Kidney (tissue), 14 donors: Measurements from ENCODE around the gene NEK1. TPM values are rescaled to one million over a fixed set of nuclear protein-coding genes. Genes with fewer than 3 reads are reported as not detected.
"Not testable (repeated sequence)": the region's sequence is repeated elsewhere in the genome, so short reads cannot be mapped to it uniquely, and the experiment has no call there.

ENCODE experiments used
- DNase-seq, 5 donors: peaks; one replicate each; pipeline ENCODE4 v3.0.0-alpha.2; 2013 to 2020
- FAIRE-seq: peaks from 2 replicates; lab custom pipeline; 2012; peaks lifted over from hg19 to GRCh38; lab: Jason Lieb, UNC
- H3K27ac ChIP-seq, 2 donors: one replicate each; pipeline ENCODE4 v1.7.0; 2013; ENCODE audit warnings: low read depth in 2 of 2, low read length in 2 of 2, inconsistent platforms in 1 of 2
- H3K27me3 ChIP-seq: one replicate; pipeline ENCODE4 v1.7.1; 2013; ENCODE audit warnings: low read length, inconsistent platforms; ENCODE audit not compliant: control insufficient read depth, insufficient read depth
- H3K36me3 ChIP-seq, 3 donors: one replicate each; pipeline versions ENCODE4 v1.7.0 to v1.7.1; 2013; ENCODE audit warnings: low read length in 3 of 3, control low read depth in 1 of 3, inconsistent platforms in 1 of 3; ENCODE audit not compliant: insufficient read depth in 3 of 3, control insufficient read depth in 2 of 3
- H3K4me1 ChIP-seq, 3 donors: one replicate each; pipeline versions ENCODE4 v1.7.0 to v1.7.1; 2013; ENCODE audit warnings: low read length in 3 of 3, inconsistent platforms in 1 of 3, low read depth in 1 of 3; ENCODE audit not compliant: control insufficient read depth in 2 of 3, insufficient read depth in 2 of 3
- H3K4me3 ChIP-seq, 3 donors: one replicate each; pipeline versions ENCODE4 v1.7.0 to v1.8.1; 2013; ENCODE audit warnings: low read length in 3 of 3, control low read depth in 1 of 3, inconsistent platforms in 1 of 3
- H3K9ac ChIP-seq, 3 donors: one replicate each; pipeline versions ENCODE4 v1.7.0 to v1.7.1; 2013; ENCODE audit warnings: low read length in 3 of 3, control low read depth in 1 of 3, inconsistent platforms in 1 of 3
- H3K9me3 ChIP-seq, 3 donors: one replicate each; pipeline versions ENCODE4 v1.7.0 to v1.7.1; 2013; ENCODE audit warnings: low read length in 3 of 3, control low read depth in 1 of 3, inconsistent platforms in 1 of 3; ENCODE audit not compliant: control insufficient read depth in 2 of 3, insufficient read depth in 1 of 3
- CTCF ChIP-seq: IDR thresholded peaks from 3 replicates; pipeline ENCODE4 v1.5.1; 2012; ENCODE audit warnings: mild to moderate bottlenecking, moderate library complexity, borderline replicate concordance; ENCODE audit not compliant: insufficient read depth; ENCODE audit errors: extremely low read depth
- intact Hi-C: fragments of 100-400 bp; cut with DNase I; formaldehyde crosslinking; loops from one replicate; pipeline ENCODE4 v1.11.1; 2022
- polyA plus RNA-seq: library from polyadenylated mRNA; stranded (reverse); fragments of 350-450 nt; fragmentation: Illumina TruSeq; extraction: RNeasy Lipid Tissue Mini Kit (QIAGEN cat#74804); gene quantifications from one replicate; pipeline ENCODE4 v1.2.3, GENCODE V29; 2014; ENCODE audit warnings: low read depth, low replicate concordance; ENCODE audit not compliant: insufficient read depth
- total RNA-seq: library from RNA; stranded (reverse); fragmentation: NEBNext Ultra II Directional; extraction: Animal tissue kit (Norgen Biotek cat#: 25700); gene quantifications from one replicate; pipeline ENCODE4 v1.2.1, GENCODE V29; 2021
- donor health status: control.
- donor health status: control.
- donor health status: control.
- donor health status: control.
- donor health status: control.
- donor health status: DM: yes; HTN: yes; CAD: no.
- donor health status: Normal renal cell carcinoma (clear cell type).

Gene NEK1
- total and polyA plus RNA-seq, 2 donors from 2014 or later, result 5.6 to 15.3 TPM

- H3K9ac ChIP-seq, result no peak overlapping the region
- no peak overlapping the region for H3K27ac ChIP-seq
- intact Hi-C loops, result no loop called here
- no peak for TF ChIP-seq CTCF
- no peak overlapping the region for H3K4me3 ChIP-seq
- no peak for DNase-seq
- H3K9me3 ChIP-seq, result peaks cover 0 to 2% (median 0%) of the 10 kb centered on the region in 3 donors
- H3K4me1 ChIP-seq, result no peaks in the 10 kb centered on the region
- H3K36me3 ChIP-seq, result peaks cover 0 to 5% (median 3%) of the 10 kb centered on the region in 3 donors
- no peaks in the 10 kb centered on the region for H3K27me3 ChIP-seq
- no peak for FAIRE-seq
These were observed 88.6 kb downstream of the NEK1 start for GRCh38 chr4:169523796-169524195.

DNA sequence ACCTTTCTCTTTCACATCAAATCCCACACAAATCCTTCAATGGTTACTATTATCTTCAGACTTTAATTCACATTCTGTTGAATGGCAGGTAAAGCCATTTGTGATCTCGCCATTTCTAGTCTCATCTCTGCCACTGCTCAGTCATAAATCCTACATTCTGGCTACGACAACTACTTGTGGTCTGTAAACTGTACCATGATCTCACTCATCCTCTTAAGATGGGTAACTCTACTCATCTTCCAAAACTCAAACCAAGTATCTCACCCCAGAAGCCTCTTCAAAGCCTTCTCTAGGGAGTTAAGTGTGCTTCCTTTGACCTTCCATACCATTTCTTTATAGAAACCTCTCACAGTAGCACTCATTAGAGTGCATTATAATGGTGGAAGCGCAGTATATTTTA is 101.8 kb downstream of the NEK1 start:
- Histone ChIP-seq H3K27ac (no peak overlapping the region), H3K4me3 (no peak overlapping the region), H3K9ac (no peak overlapping the region), H3K4me1 (no peaks in the 10 kb centered on the region), H3K27me3 (no peaks in the 10 kb centered on the region), H3K9me3 (no peaks in the 10 kb centered on the region), H3K36me3 (no peaks in the 10 kb centered on the region)
- intact Hi-C loops, result no loop called here
- no peak for DNase-seq
- no peak for TF ChIP-seq CTCF
- FAIRE-seq, result no peak

DNA sequence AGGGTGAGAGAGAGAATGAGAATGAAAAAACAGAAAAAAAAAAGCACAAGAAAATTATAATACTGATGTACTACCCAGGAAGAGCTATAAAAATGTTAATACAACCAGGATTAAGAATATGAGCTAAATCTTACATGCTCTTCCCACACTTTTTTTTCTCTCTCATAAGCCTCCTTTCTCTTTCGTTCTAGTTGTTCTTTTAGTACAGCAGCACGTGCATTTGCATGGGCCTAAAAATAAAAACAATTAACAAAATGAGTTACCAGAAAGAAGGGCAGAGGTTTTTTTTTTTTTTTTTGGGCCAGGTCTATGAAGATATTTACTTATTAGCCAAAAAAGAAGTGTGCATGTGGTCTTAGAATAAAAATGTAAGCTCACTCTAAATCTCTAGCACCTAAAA is 105.5 kb downstream of the NEK1 start:
- H3K36me3 ChIP-seq, result peaks cover 0 to 5% (median 0%) of the 10 kb centered on the region in 3 donors
- no peak for TF ChIP-seq CTCF
- H3K9me3 ChIP-seq, result peaks cover 0 to 13% (median 0%) of the 10 kb centered on the region in 3 donors
- no peaks in the 10 kb centered on the region for H3K4me1 ChIP-seq
- FAIRE-seq (no peak), DNase-seq (no peak)
- no peak overlapping the region for H3K9ac ChIP-seq
- H3K27me3 ChIP-seq, result no peaks in the 10 kb centered on the region
- intact Hi-C loops, result no loop called here
- no peak overlapping the region for H3K27ac ChIP-seq
- no peak overlapping the region for H3K4me3 ChIP-seq

DNA sequence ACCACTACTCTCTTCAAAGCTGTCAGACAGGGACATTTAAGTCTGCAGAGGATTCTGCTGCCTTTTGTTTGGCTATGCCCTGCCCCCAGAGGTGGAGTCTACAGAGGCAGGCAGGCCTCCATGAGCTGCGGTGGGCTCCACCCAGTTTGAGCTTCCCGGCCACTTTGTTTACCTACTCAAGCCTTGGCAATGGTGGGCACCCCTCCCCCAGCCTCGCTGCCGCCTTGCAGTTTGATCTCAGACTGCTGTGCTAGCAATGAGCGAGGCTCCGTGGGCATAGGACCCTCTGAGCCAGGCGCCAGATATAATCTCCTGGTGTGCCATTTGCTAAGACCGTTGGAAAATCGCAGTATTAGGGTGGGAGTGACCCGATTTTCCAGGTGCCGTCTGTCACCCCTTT is 112.5 kb downstream of the NEK1 start:
- intact Hi-C loops, H3K27me3 ChIP-seq, H3K4me1 ChIP-seq, DNase-seq, H3K27ac ChIP-seq, H3K9ac ChIP-seq, FAIRE-seq, H3K36me3 ChIP-seq, H3K4me3 ChIP-seq: not testable (repeated sequence)
- peaks cover 0 to 16% (median 0%) of the 10 kb centered on the region in 3 donors for H3K9me3 ChIP-seq

GRCh38 chr4:169494234-169494633 is 118.1 kb downstream of the NEK1 start:
- H3K36me3 ChIP-seq, H3K27ac ChIP-seq, FAIRE-seq, DNase-seq, H3K9me3 ChIP-seq, H3K4me1 ChIP-seq, H3K4me3 ChIP-seq, H3K9ac ChIP-seq, H3K27me3 ChIP-seq, intact Hi-C loops: not testable (repeated sequence)
